ENCODE data around the gene KRTAP9-6. TPM values are rescaled to one million over a fixed set of nuclear protein-coding genes. Genes with fewer than 3 reads are reported as not detected.
A peak's percentile ranks its signal among the peaks of the same experiment; 100 is the strongest.
"Not testable (repeated sequence)": the region's sequence is repeated elsewhere in the genome, so short reads cannot be mapped to it uniquely, and the experiment has no call there.

The KRTAP9-6 gene
- total RNA-seq, 1 donor from 2014 or later: not detected

- not testable (repeated sequence) for DNase-seq (ENCODE audit: low spot score)
Measured at GRCh38 chr17:41271323-41271722, 6.1 kb downstream of the KRTAP9-6 start.

DNA sequence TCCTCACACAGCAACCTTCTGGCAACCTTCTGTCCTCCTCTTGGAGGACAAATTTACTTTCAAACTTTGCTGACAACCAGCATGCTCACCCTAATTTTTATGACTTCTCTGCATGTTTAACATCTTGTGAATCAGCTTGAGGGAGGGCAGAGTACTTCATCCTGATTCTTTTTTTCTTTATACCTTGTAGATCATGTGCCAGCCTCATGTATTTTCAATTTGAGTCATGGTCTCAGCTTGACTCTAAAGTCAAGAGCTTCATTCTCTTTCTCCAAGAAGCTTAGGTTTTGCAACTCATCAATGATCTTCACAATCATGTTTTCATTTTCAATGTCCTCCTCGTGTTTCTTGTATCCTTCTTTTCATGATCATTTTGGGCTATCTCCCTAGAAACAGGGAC, 6.7 kb downstream of the KRTAP9-6 start:
- no peak for DNase-seq (ENCODE audit: low spot score)

DNA sequence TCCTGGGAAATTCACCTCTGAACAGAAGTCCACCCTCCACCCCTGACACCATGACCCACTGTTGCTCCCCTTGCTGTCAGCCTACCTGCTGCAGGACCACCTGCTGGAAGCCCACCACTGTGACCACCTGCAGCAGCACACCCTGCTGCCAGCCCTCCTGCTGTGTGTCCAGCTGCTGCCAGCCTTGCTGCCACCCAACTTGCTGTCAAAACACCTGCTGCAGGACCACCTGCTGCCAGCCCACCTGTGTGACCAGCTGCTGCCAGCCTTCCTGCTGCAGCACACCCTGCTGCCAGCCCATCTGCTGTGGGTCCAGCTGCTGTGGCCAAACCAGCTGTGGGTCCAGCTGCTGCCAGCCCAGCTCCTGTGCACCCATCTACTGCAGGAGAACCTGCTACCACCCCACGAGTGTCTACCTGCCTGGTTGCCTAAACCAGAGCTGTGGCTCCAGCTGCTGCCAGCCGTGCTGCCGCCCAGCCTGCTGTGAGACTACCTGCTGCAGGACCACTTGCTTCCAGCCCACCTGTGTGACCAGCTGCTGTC, 10.5 kb downstream of the KRTAP9-6 start, which contains the start of gene KRTAP9-7:
TSS of gene KRTAP9-7 (plus strand) at position 51 of the 543 bp plus-strand sequence. CDS start at position 51, 0 bp downstream.
- DNase-seq (ENCODE audit: low spot score): not testable (repeated sequence)

- no peak for DNase-seq (ENCODE audit: low spot score)
Measured at GRCh38 chr17:41278176-41278955, 13.2 kb downstream of the KRTAP9-6 start.

DNA sequence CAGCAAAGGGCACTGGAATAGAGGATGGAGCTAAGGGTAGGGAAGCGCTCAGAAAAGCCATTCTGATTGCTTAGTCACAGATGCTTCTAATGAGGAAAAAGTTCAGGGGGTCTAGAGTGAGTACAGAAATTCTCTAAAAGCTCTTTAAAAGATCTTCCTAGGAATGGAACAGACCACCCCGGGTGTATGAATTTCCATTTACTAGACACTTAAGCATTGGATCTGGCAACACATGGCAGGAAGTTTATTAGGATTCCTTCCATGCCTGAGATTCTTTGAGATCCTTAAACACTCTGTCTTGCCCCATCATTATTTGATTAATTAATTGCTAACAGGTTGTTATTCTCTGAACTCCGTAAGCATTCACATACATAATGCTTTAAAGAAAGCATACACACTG, 18.9 kb downstream of the KRTAP9-6 start:
- DNase-seq (ENCODE audit: low spot score): no peak

- no peak for DNase-seq (ENCODE audit: low spot score)
Measured at GRCh38 chr17:41284546-41284945, 19.4 kb downstream of the KRTAP9-6 start.

- no peak for DNase-seq (ENCODE audit: low spot score)
Measured at GRCh38 chr17:41287050-41287449, 21.9 kb downstream of the KRTAP9-6 start.

DNA sequence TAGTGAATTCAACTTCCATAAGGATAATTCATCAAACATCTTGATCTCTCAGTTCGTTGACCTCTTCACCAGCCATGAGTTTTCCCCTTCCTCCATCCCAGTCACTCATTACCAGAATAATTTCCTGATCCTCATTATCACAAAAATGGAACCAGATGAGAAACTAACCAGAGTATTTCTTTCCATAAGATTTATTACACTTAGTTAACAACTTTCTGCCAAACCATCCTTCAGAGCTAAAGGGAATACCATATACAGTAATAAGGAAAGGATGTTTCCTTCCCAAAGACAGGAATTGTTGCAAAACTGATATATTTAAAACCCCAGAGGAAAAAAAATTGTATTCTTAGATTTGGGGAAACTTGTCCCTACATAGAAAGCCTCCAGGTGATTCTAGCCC, 28.8 kb downstream of the KRTAP9-6 start:
- no peak for DNase-seq (ENCODE audit: low spot score)

DNA sequence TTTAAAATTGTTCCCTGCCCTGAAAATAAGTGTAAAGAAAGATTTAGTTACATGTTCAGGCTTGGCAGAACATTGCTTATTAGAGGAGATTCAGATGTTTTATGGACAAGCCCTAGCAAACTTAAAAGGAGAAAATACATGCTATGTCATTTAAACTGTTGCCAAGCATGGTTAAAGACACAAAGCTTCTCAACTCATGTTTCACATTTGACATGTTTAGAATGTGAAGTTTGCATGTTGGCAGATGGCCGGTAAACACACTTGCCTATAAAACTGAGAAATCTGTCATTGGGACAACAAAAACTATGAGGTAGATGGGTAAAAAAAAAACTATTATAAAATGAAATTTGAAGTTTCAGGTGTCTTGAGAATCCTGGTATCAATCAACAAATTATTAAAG, 31.7 kb downstream of the KRTAP9-6 start:
- DNase-seq (ENCODE audit: low spot score): no peak

- no peak for DNase-seq (ENCODE audit: low spot score)
Measured at GRCh38 chr17:41298458-41299135, 33.4 kb downstream of the KRTAP9-6 start.

GRCh38 chr17:41301204-41301790, 36.1 kb downstream of the KRTAP9-6 start:
- no peak for DNase-seq (ENCODE audit: low spot score)

- DNase-seq (ENCODE audit: low spot score): no peak
Measured at GRCh38 chr17:41301916-41302901, 37.0 kb downstream of the KRTAP9-6 start, which contains the start of gene KRTAP29-1. KRTAP29-1 (minus strand) TSS chr17:41302851; CDS start chr17:41302851, 0 bp downstream.

GRCh38 chr17:41302981-41303380, 37.8 kb downstream of the KRTAP9-6 start:
- DNase-seq (ENCODE audit: low spot score): no peak

GRCh38 chr17:41304091-41304490, 38.9 kb downstream of the KRTAP9-6 start:
- DNase-seq (ENCODE audit: low spot score): no peak

DNA sequence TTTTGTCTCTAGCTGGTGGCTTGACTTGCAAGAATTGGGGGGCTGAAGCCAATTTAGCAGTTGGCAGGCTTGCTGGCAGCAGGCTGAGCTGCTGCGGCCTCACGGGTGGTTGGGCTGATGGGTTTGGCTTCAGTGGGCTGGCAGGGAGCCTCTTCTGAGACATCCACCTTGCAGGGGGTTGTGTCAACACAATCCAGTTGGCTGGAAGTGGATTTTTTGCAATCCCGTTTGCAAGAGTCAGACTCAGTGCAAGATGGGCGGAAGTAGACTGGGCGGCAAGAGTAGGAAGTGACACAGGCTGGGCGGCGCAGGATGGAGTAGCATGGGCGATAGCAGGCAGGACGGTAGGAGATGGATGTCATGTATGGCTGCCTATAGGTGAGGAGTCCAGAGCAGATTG, 42.5 kb downstream of the KRTAP9-6 start:
- DNase-seq (ENCODE audit: low spot score): peak; percentile 88

DNA sequence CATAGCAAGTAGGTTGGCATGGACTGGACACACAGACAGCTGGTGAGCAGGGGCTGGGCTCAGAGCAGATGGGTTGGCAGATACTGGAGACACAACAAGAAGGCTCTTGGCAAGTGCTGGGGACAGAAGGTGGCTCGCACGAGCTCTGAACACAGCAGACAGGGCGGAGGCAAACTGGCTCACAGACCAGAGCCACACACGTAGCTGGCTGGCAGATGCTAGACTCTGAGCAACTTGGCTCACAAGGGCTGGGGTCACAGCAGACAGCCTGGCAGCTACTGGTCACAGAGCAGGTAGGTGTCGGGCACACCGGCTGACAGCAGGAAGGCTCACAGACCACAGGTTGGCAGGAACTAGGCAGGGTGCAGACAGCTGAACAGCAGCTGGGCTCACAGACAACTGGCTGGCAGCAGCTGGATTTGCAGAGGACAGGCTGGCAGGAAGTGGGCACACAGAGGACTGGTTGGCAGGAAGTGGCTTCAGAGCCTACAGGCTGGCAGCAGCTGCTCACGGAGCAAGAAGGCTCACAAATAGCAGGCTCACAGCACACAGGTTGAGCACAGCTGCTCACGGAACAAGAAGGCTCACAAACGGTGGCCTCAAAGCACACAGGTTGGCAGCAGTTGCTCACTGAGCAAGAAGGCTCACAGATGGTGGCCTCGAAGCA, 43.2 kb downstream of the KRTAP9-6 start:
- DNase-seq (ENCODE audit: low spot score): peak; percentile 89

GRCh38 chr17:41308918-41309359, 43.8 kb downstream of the KRTAP9-6 start, which contains the start of gene KRTAP16-1:
KRTAP16-1 (minus strand) TSS chr17:41309309; CDS start chr17:41309253, 56 bp downstream.
- DNase-seq (ENCODE audit: low spot score): no peak

GRCh38 chr17:41311111-41311510, 45.9 kb downstream of the KRTAP9-6 start:
- DNase-seq (ENCODE audit: low spot score): no peak

GRCh38 chr17:41315204-41315794, 50.1 kb downstream of the KRTAP9-6 start, which contains the start of gene KRTAP17-1:
KRTAP17-1 (minus strand) TSS chr17:41315710; CDS start chr17:41315650, 60 bp downstream.
- no peak for DNase-seq (ENCODE audit: low spot score)

All from mesenteric fat pad (tissue), 1 donor.